NCI-H2171 treated with DMSO at 0.1 percent for 48 hours (cell line): Measurements from ENCODE around the gene INPP5A.
"Not testable (repeated sequence)": the region's sequence is repeated elsewhere in the genome, so short reads cannot be mapped to it uniquely, and the experiment has no call there.

ENCODE experiments used
- DNase-seq: peaks from one replicate; lab custom pipeline; 2025; lab: John Stamatoyannopoulos, UW

The INPP5A gene

DNA sequence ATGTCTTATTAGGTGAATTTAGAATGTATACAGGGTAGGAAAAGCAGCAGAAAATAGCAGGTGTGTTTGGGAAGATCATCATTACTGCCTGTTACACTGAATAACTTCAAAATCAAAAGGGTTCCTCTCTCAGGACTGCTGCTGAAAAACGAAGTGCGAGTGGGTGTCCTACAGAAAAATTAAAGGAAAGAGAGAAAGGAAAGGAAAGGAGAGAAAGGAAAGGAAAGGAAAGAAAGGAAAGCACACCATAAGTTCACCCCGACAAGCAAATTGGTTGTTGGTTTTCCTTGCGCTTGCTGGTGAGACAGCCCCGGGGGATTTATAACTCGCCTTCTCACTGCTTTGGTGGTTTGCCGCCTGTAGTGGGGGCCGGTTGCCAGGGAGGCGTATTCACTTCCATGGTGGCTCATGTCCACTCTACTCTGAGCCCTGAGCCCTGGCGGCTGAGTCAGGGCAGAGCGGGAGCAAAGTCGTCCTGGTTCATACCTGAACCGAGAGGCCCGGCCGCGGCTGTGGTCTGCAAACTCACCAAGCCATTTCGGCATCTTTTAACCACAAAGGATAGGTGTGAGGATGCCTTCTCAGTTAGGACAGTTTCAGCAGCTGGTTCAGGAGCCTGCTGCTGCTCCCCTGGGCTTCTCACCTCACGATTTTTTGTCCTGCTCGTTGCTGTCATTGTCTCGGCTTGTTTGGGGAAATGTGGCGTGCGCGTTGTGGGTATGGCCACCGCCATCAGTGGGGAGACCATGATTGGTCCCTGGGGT lies 26.1 kb downstream of the INPP5A start:
- DNase-seq = no peak

DNA sequence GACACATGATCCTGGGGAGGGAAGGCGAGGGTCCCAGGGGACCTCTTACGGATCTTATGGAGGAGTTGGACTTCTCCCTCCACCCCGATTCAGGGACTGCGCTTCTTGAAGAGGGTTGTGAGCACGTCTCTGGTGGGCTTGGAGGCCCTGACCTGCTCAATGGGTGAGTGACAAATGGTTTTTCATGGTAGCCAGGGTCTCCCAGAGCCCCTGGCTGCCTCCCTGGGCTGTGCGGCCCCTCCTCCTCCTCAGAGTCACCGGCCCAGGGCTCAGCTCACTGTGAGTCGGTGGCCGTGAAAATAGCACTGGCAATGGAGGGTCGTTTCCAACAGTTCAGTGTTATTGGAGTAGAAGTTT lies 26.6 kb downstream of the INPP5A start:
- DNase-seq = no peak

DNA sequence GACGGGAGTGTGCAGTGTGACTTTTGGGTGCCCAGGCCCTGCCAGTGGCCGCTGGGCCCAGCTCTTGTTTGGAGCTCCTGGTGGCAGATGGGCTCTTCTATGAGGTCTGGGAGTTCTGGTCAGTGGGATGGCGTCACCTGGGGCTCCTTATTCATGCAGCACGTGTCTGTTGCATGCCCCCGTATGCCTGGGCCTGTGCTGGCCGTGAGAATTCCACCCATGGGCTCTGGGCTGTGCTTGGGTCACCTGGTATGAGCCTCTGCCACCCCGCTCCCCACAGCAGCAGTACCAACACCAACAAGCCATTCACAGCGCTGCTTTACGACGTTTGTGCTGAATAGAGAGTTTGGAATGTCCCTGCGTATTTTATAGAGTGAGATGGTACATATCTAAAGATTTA lies 27.1 kb downstream of the INPP5A start:
- no peak for DNase-seq

DNA sequence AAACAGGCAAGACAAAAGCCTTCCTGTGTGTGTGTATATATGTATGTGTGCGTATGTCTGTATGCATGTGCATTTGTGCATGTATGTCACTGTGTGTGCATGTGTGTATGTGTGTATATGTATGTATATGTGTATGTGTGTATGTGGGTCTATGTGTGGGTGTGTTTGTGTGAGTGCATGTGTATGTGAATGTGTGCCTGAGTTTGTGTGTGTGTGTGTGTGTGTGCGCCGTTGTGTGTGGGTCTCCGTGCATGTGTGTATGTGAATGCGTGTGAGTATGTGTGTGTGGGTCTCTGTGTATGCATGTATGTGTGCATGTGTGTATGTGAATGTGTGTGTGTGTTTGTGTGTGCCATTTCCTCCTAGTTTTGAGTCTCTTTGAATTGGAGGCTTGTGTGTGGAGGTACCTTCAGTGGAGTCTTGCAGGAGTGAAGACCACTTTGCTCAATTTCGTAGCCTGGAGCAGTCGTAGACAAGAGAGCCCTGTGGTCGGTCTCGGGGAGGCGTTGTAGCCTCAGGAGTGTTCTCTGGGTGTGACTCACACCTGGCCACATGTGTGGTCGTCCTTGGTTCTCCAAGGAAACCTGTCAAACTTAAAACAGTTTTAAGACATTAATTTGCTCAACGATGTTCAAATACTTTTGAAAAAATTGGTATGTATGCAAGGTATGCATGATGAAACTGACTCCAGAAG lies 28.1 kb downstream of the INPP5A start:
- no peak for DNase-seq

DNA sequence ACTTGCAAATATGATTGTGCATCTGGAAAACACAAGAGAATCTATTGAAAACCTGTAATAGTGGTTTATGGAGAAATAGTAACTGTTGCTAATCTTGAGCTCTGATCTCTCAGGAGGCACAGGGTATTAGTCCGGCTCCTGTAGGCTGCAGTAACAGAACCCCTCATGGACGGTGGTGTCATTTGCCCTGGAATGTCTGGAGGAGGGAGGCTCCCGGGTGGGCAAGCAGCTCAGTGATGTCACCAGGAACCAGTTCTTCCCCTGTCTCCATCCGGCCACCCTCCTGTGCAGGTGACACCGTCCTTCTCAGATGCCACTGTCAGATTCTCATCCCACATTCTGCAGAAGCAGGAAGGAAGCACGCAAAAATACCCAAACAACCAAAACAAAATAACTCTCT lies 29.3 kb downstream of the INPP5A start:
- no peak for DNase-seq

DNA sequence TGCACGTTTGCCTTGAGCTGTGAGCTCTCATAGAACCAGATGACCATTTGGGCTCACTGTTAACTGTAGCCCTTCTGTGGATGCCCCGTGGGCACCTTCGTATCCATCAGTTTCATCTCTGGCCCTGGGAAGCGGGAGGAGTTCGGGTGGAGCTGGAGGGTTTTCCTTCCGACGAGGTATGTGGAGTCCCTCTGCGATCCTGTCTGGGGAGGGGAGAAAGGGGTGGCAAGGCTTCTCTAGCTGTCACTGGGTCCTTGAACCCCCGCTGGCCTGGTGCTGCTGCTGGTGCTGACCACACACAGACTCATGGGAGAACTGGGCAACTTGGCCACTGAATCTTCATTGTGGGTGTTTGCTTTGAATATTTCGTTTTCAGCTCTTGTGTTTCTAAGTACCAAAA lies 32.7 kb downstream of the INPP5A start:
- no peak for DNase-seq

DNA sequence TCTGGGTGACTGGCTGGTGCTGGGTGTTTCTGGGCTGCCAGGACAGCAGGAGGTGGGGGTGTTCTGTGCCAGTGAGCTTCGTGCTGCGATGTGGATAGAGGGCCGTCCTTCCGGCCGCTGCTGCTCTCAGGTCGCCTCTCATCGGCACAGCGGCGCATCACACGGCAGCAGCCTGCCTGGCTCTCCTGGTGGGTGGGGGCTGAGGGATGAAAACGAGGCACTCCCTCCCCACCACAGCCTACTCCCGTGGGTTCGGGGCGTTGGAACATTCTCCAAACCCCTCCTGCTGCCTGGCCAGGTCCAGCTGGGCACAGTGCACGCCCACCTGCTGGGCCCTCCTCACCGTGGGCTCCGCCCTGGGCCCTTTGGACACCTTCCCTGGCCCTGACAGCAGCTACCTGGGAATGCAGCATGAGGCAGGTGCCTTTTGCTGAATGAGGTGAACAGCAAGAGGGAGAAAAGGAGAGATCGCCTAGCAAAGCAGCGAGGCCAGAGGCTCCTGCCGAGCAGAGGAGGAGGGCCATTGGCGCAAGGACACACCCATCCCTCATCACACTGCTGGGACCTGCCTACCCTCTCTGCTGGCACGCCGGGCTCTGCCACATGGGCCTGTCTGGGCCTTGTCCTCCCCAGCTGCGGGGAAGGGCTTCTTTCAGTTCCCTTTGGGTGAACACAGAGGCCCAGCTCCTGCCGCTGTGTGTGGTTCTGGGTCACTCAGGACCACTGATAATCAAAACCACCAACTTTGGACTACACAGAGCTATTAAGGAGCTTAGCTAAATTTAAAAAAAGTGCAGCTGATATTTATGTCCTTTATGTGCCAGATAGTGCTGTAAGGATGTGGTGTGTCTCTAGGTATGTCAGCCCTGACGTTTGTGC lies 33.4 kb downstream of the INPP5A start:
- DNase-seq = no peak

DNA sequence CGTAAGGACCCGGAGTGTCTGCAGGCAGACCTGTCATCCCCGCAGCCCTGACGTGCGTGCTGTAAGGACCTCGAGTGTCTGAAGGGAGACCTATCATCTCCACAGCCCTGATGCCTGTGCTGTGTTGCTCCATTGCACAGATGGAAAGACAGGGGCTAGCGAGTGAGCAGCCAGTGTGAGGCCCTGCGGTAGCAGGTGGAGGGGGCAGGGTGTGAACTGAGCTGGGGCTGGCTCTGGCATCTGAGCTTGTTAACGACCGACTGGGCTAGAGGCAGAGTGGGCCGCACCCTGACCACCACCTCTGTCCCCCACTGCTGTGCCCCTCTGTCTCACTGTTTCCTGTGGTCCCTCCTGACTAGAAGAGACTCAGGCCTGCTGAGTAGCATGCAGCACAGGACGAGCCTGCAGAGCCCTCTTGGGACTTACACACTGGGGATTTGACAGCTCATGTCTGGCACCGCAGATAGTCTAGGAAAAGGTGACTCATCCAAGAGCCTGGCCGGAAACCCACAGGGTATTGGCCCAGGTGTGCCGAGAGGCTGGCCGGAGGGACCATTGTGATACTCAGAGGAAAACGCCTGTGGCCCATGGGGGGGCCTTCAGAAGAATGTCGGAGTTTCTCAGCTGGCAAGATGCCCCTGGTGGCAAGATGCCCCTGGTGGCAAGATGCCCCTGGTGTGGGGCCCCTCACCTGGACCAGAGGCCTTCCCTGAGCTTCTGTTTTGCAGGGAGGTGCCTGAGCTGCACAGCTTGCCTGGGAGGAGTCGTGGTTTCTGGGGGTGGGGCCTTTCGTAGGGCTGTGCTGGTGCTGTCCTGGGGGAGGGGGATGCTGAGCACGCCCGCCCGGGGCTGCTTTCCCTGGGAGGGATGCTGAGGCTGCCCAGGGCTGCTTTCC lies 34.3 kb downstream of the INPP5A start:
- peak; percentile 65 for DNase-seq

DNA sequence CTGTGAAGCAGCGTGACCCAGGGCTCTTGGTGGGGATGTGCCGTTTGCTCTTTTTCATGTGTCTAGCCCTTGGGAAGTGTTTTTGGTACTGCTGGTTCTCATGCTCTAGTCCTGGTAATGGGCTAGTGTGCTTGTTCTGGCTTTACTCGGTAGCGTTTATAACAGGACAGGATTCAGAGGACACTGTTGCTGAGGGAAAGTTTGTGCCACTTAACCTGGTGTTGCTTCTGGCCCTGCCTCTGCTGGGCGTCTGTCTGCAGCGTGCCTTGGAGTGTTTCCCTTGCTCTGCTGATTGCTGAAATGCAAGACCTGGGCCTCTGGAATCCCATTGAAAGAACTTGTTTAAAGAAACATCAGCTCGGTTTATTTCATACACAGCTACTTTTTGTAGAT lies 35.0 kb downstream of the INPP5A start:
- DNase-seq = no peak

DNA sequence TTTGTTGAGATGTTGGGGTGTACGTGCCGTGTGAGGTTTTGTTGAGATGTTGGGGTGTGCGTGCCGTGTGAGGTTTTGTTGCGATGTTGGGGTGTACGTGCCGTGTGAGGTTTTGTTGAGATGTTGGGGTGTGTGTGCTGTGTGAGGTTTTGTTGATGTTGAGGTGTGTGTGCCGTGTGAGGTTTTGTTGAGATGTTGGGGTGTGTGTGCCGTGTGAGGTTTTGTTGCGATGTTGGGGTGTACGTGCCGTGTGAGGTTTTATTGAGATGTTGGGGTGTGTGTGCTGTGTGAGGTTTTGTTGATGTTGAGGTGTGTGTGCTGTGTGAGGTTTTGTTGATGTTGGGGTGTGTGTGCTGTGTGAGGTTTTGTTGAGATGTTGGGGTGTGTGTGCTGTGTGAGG lies 35.4 kb downstream of the INPP5A start:
- not testable (repeated sequence) for DNase-seq

DNA sequence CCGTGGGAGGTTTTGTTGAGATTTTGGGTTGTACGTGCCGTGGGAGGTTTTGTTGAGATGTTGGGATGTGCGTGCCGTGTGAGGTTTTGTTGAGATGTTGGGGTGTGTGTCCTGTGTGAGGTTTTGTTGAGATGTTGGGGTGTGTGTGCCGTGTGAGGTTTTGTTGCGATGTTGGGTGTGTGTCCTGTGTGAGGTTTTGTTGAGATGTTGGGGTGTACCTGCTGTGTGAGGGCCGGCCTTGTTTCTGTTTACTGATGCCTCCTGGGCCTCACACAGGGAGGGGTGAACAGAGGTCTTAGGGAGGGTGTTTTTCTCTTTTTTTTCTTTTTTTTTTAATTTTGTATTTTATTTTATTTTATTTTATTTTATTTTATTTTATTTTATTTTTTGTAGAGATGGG lies 36.7 kb downstream of the INPP5A start:
- no peak for DNase-seq

DNA sequence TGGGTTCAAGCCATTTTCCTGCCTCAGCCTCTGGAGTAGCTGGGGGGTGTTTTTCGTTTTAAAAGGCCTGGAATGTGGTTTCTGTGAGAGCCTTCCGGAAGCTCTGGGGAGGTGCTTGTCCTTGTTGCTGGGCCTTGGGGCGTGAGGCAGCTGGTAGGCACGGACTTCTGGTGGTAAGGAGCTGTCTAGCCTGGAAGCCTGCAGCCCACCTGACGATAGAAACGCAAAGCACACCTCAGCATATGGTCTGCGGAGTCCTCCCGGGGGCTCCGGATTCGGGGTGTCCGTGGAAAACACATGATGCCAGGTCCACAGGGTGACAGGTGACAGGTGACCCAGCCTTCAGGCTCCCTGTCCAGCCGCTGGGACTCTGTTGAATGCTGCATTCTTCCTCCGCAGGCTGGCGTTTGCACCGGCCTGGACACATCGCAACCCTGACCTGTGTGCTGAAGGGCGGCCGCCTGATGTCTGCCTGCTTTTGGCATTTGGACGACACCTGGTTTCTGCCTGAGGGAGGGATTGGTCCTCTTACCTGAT lies 37.3 kb downstream of the INPP5A start:
- no peak for DNase-seq

DNA sequence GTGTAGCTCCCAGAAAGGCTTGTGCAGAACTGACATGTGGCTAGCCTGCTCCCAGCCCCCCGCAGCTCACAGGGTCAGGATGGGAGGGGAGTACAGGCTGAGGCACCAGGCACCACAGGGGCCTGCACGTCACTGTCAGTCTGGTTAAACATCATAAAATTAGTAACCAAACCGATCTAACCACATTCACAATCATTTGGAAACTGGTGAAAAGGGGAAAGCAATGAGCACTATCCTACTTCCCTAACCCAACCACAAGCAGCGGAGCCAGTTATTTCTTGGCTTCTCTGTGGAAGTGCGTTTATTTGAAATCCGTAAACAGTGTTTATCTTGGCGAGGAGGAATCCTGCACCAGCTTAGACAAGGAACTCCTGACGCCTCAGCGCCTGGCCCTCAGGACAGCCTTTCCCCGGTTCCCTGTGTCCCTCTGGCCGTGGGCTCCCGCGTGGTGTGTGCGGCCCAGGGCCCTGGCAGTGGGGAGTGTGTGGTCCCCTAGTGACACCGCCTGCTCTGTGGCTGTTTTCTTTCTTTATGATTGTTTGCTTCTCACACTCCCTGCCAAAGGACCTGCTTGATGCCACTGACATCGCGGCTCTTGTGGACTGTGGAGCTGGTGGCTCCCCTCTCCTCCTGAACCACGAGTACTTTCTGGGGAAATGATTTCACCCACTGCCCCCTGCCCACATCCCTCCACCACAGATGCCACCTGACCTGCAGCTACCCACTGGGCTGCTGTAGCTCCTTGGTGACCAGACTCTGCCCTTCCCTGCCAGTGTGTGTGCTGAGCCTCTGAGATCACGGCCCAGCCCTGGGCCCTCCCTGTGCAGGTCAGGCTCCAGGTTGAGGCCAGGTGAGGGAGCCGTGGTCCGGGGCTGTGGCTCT lies 38.0 kb downstream of the INPP5A start:
- no peak for DNase-seq

DNA sequence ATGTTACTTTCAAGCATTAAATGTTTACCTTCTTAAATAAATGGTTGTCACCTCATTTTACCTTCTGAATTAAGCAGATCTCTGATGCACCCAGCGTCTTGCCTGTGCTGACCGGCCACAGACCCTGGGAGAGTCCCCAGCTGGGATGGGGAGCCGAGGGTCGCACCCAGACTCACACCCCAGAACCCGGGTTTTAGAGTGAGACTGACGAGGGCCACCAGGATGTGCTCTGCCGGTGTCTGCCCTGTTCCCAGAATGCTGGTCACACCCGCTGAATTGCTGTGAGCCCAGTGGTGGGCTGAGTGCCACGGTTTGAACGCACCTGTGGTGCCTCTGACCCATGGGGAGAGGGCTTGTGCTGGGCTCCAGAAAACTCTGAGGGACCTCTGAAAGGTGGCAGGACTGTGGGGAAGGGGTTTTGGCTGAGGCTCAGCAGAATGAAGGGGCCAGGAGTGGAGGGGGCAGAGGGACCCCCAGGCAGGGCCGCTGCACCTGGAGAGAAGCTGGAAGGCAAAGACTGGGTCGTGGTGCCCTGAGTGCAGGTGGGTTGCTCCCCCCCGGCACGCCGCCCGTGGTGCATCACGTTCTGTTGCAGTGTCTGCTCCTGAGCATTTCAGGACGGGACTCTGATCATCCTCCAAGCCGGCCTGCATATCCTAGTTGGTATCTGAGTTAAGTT lies 39.2 kb downstream of the INPP5A start:
- no peak for DNase-seq

DNA sequence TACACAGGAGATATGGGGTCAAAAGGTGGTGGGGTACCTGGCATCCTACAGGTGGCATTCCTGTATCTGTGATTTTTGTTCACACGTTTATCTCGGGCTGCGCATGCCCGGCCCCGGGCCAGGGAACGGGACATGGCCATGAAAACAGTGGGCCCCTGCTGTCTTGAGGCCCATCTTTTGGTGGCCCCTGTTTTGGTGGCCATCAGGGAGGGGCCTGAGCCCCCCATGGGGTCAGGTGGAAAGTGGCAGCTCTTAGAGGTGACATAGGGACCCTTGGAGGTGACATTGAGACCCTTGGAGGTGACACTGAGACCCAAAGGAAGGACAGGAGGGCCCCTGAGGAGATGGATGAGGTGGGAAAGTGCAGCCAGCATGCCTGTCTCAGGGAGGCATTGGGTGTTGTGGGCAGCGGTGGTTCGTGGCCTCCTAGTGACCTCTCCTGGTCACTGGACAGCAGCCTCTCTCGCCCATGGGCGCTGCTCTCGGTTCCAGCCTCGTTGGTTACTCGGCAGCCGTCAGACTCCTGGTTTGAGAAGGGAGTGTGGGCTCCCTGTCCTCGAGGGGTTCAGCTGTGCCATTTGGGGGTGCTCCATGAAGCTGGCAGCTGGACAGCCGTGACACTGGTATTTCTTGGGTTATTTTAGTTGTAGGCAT lies 39.9 kb downstream of the INPP5A start:
- no peak for DNase-seq

DNA sequence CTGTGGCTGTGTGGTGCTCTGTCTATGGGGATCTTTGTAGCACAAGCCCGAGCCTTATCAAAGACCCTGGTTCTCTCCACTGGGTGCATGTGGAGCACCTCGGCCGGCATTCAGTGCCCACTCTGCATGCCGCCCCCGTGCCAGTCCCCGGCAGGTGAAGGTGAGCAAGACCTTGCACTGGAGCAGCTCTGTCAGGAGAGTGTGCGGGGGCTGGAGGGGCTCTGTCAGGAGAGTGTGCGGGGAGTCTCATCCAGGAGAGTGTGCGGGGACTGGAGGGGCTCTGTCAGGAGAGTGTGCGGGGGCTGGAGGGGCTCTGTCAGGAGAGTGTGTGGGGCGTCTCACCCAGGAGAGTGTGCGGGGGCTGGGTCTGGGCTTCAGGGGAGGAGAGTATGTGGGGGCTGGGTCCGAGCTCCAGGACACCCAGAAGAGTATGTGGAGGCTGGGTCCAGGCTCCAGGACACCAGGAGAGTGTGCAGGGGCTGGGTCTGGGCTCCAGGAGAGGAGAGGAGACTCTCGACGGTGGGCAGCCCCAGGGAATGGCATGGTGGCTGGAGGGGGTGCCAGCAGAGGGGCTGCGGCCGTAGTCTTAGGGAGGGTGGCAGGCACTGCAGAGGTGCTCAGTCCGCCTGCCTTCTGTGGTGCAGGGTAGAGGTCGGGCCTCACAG lies 40.8 kb downstream of the INPP5A start:
- DNase-seq = no peak

DNA sequence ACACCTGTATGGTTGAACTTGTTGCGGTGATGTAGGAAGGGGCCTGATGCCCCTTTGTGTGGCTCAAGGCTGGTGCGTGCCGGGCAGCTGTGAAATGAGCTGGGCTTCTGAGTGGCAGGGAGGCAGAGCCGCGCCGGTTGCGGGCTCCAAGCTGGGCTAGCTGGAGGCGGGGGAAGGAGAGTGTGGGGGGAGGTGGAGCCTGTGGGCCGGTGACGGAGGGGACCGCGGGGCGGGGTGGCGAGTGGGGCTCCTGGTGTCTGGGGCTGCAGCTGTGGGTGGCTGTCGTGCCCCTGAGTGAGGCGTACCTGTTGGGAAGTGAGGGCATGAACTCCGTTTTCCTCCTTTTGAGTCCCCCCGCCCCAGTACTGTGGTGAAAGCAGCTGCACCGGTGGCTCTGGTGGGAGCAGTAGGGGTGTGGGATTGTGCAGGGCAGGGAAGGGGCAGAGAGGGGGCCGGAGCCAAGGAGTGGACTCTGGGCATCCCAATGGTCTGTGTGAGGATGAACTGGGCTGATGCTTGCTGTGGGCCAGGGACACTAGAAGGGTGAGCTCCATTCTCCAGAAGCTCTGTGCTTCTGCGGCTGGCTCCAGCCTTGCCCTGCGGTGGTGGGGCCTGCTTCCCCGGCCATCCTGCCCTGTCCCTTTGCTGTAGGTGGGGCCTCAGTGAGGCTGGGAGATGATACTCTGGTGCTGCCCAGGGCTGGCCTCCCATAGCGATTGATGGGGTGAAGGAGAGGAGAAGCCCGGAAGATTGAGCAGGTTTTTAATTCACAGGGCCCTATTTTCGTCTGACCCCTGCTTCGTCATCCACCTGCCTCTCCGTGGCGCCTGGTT lies 41.7 kb downstream of the INPP5A start:
- no peak for DNase-seq

DNA sequence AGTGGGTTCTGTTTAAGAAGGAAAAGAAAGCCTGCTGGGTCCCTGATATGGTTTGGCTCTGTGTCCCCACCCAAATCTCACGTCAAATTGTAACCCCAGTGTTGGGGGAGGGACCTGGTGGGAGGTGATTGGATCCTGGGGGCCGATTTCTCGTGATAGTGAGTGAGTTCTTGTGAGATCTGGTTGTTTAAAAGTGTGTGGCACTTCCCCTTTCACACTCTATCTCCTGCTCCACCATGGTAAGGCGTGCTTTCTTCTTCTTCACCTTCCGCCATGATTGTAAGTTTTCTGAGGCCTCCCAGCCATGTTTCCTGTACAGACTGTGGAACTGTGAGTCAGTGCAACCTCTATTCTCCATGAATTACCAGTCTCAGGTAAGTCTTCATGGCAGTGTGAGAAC lies 42.6 kb downstream of the INPP5A start:
- DNase-seq = no peak
